K562 treated with DMSO at 1 percent for 24 hours (cell line): ENCODE results near the gene CHCT1. TPM values are rescaled to one million over a fixed set of nuclear protein-coding genes. Genes with fewer than 3 reads are reported as not detected.

Source experiments
- total RNA-seq: library from RNA; unstranded; fragments of 300-600 nt; gene quantifications from 2 replicates; pipeline ENCODE4 v1.2.3, GENCODE V29; 2022; ENCODE audit warnings: low read depth; ENCODE audit not compliant: insufficient read depth

The CHCT1 gene
- not detected in 2 replicates for total RNA-seq

GRCh38 chr17:60422162-60422665 is at the start of gene CHCT1:
Gene CHCT1, plus strand, starts transcription at chr17:60422489. Its CDS starts 104 bp downstream, at chr17:60422593.

GRCh38 chr17:60392042-60392844 is 30.0 kb upstream of the CHCT1 start, which contains the start of gene USP32:
Gene USP32, minus strand, starts transcription at chr17:60392133. Its CDS starts 194 bp downstream, at chr17:60391939.

Other genes starting within 250 kb of the CHCT1 start
- gene USP32, start 30.4 kb upstream of the CHCT1 start, total RNA-seq: 28.4 and 37.0 TPM in 2 replicates
- gene APPBP2, start 103.8 kb downstream of the CHCT1 start, total RNA-seq: 8.1 and 17.3 TPM in 2 replicates
- 18.5 and 19.7 TPM in 2 replicates for gene PPM1D, start 177.7 kb downstream of the CHCT1 start, total RNA-seq